Colonic mucosa (tissue), 2 donors: ENCODE measurements around the gene SOSTDC1. TPM values are rescaled to one million over a fixed set of nuclear protein-coding genes. Genes with fewer than 3 reads are reported as not detected.

Experiments
- total RNA-seq, 2 donors: library from RNA; stranded (reverse); fragmentation: NEBNext Ultra II Directional in 1 of 2; extraction: Animal tissue kit (Norgen Biotek cat#: 25700) in 1 of 2; gene quantifications; one replicate each; pipeline ENCODE4 v1.2.1, GENCODE V29; 2021
- donor health status: DM: no; HTN: no; CAD: no.
- donor health status: DM: no; HTN: no; CAD: no.

Gene SOSTDC1
- total RNA-seq, 2 donors from 2014 or later = 4.7 to 7.2 TPM

Other genes with a start within 250 kb of the SOSTDC1 start
- gene CRPPA, start 44.2 kb downstream of the SOSTDC1 start, total RNA-seq = 1 to 10 TPM; 1.9 to 2.4 TPM
- gene LRRC72, start 61.1 kb upstream of the SOSTDC1 start, total RNA-seq = not detected
- gene ANKMY2, start 180.0 kb upstream of the SOSTDC1 start, total RNA-seq = 10 to 100 TPM; 17.8 to 31.4 TPM
- 10 to 100 TPM; 56.1 to 73.8 TPM for gene BZW2, start 180.4 kb upstream of the SOSTDC1 start, total RNA-seq